ENCODE data around the gene ARHGAP24.

ARHGAP24 gene

DNA sequence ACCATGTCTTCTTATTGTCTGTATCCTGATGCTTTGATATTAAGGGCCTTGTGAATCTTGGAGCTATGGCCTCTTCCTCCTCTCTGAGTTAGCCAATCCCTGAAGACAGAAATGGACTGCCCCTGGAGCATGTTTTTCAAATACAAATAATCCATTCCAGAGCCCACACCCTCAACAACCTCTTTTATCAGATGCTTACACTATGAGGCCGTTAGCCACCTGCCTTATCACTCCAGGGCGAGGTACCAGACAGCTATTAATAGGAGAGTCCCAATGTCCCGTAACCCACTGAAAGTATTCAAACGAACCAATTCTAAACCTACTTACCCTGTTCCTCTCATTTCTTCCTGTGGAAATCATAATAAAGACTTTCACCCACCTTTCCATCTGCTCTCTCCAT, 165.0 kb downstream of the ARHGAP24 start:
- ChIA-PET CTCF (no interaction called here), POLR2A (no interaction called here)
- no peak overlapping the region for H3K4me3 ChIP-seq (ENCODE audit: low read depth, low read length)
- DNase-seq (ENCODE audit: low read depth, low spot score): no peak
- TF ChIP-seq, protein P1, sequence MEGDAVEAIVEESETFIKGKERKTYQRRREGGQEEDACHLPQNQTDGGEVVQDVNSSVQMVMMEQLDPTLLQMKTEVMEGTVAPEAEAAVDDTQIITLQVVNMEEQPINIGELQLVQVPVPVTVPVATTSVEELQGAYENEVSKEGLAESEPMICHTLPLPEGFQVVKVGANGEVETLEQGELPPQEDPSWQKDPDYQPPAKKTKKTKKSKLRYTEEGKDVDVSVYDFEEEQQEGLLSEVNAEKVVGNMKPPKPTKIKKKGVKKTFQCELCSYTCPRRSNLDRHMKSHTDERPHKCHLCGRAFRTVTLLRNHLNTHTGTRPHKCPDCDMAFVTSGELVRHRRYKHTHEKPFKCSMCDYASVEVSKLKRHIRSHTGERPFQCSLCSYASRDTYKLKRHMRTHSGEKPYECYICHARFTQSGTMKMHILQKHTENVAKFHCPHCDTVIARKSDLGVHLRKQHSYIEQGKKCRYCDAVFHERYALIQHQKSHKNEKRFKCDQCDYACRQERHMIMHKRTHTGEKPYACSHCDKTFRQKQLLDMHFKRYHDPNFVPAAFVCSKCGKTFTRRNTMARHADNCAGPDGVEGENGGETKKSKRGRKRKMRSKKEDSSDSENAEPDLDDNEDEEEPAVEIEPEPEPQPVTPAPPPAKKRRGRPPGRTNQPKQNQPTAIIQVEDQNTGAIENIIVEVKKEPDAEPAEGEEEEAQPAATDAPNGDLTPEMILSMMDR (IDR thresholded peaks at IDR 0.05; ENCODE audit: insufficient read depth, low read length, missing control alignments): no peak

DNA sequence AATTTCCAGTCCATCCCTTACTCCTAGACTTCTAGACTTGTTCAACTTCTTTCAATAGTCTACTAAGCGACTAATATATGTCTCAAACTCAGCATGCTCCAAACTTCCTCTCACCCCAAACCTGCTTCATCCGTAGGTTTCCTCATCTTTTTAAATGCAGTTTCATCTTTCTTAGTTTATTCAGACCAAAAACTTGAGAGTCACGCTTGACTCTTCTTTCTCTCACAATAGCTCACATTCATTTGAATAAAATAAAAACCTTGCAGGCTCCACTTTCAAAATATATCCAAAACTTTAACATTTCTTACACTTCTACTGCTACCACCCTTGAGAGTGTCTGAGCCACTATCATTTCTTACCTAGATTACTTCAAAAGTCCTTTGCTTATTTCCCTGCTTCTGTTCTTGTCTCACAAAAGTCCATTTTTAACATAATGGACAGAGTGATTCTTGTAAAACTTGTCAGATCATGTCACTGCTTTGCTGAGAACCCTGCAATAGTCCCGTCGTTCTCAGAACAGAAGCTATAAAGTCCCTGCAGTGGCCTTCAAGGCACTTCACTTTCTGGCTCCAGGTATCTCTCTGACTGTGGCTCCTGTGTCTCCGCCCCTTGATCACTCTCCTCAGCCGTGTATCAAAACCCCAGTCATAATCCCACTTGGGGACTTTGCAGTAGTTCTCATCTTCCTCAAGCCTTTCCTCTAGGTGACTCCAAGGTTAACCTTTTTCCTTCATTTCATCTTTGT, 167.6 kb downstream of the ARHGAP24 start:
- TF ChIP-seq, protein P1 (IDR thresholded peaks at IDR 0.05; ENCODE audit: insufficient read depth, low read length, missing control alignments): no peak
- CTCF ChIA-PET: no interaction called here
- no peak overlapping the region for H3K4me3 ChIP-seq (ENCODE audit: low read depth, low read length)
- DNase-seq (ENCODE audit: low read depth, low spot score): no peak
- POLR2A ChIA-PET: no interaction called here

GRCh38 chr4:85644061-85644460, 169.1 kb downstream of the ARHGAP24 start:
- CTCF ChIA-PET: interaction anchor here (1.0 kb wide), 1 partner anchor 142 kb away, joined by 3 read pairs; no protein-coding TSS in a partner anchor
- POLR2A ChIA-PET: no interaction called here
- no peak overlapping the region for H3K4me3 ChIP-seq (ENCODE audit: low read depth, low read length)
- TF ChIP-seq, protein P1 (IDR thresholded peaks at IDR 0.05; ENCODE audit: insufficient read depth, low read length, missing control alignments): no peak
- no peak for DNase-seq (ENCODE audit: low read depth, low spot score)

- no peak overlapping the region for H3K4me3 ChIP-seq (ENCODE audit: low read depth, low read length)
- no peak for DNase-seq (ENCODE audit: low read depth, low spot score)
- TF ChIP-seq, protein P1 (IDR thresholded peaks at IDR 0.05; ENCODE audit: insufficient read depth, low read length, missing control alignments): no peak
- ChIA-PET POLR2A (no interaction called here), CTCF (no interaction called here)
Observed at GRCh38 chr4:85650908-85651307, 176.0 kb downstream of the ARHGAP24 start.

GRCh38 chr4:85656759-85657505, 182.0 kb downstream of the ARHGAP24 start:
- H3K4me3 ChIP-seq (ENCODE audit: low read depth, low read length): no peak overlapping the region
- CTCF ChIA-PET: interaction anchor here (1.6 kb wide), 1 partner anchor 9 kb away, joined by 4 read pairs; no protein-coding TSS in a partner anchor
- no peak for DNase-seq (ENCODE audit: low read depth, low spot score)
- POLR2A ChIA-PET: no interaction called here
- TF ChIP-seq, protein P1 (IDR thresholded peaks at IDR 0.05; ENCODE audit: insufficient read depth, low read length, missing control alignments): no peak

DNA sequence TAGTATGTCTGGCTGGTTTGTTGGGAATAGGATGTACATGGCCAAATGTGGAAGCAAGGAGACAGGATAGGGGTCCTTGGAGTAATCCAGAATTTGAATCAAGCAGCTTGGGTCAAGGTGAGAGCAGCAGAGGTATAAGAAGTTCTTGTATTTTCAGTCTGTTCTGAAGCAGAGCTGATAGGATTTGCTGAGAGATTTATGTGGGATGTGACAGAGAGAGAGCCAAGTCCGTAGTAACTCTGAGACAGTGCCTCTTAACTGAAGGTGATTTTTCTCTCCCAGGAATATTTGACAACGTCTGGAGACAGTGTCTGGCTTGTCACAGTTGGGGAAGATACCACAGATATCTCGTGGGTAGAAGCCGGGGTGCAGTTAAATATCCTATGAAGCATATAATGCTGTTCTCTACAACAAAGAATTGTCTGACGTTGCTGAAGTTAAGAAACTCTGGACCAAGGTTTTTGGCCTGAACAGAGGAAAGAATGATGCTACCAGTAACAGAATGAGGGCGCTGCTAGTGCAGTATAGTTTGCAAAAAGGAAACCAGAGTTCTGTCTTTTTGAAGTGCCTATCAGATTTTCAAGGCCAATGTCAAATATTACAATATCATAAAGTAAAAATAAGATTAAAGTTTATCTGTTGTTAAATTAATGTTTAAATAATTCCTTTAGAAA, 184.0 kb downstream of the ARHGAP24 start:
- POLR2A ChIA-PET: no interaction called here
- DNase-seq (ENCODE audit: low read depth, low spot score): no peak
- CTCF ChIA-PET: interaction anchor here (1.6 kb wide), 1 partner anchor 11 kb away, joined by 4 read pairs; no protein-coding TSS in a partner anchor
- TF ChIP-seq, protein P1 (IDR thresholded peaks at IDR 0.05; ENCODE audit: insufficient read depth, low read length, missing control alignments): no peak
- no peak overlapping the region for H3K4me3 ChIP-seq (ENCODE audit: low read depth, low read length)

Data from AG04449 (cell line).